BJ (cell line): ENCODE results near the gene ZNF555. TPM values are rescaled to one million over a fixed set of nuclear protein-coding genes. Genes with fewer than 3 reads are reported as not detected.

Experiments
- CTCF ChIA-PET: fragments of 350-600 bp; formaldehyde crosslinking; extraction: SDS; loops from one replicate; lab custom pipeline; 2021; ENCODE audit warnings: antibody characterized with exemption, inconsistent platforms; lab: Yijun Ruan, JAX
- POLR2A ChIA-PET: fragments of 300-600 bp; sonication (Branson Sonifier 250); formaldehyde crosslinking; extraction: SDS; loops from one replicate; lab custom pipeline; 2021; ENCODE audit warnings: antibody characterized with exemption; lab: Charles Lee
- DNase-seq: peaks from one replicate; pipeline ENCODE4 v3.0.0-alpha.2; 2011; ENCODE audit warnings: low read depth
- H3K27me3 ChIP-seq: 2 replicates; pipeline ENCODE4 v1.6.0; 2011; ENCODE audit warnings: low read length; ENCODE audit not compliant: control insufficient read depth, insufficient read depth
- H3K36me3 ChIP-seq: 2 replicates; pipeline ENCODE4 v1.5.1; 2011; ENCODE audit warnings: low read length; ENCODE audit not compliant: control insufficient read depth, insufficient read depth
- H3K4me3 ChIP-seq: 2 replicates; pipeline ENCODE4 v1.5.1; 2011; ENCODE audit warnings: low read depth, mild to moderate bottlenecking, control low read depth, low read length
- CTCF ChIP-seq: IDR thresholded peaks from 2 replicates; pipeline ENCODE4 v1.5.1; 2011; ENCODE audit warnings: low read depth, mild to moderate bottlenecking, control low read depth, inconsistent platforms, low read length, moderate library complexity; ENCODE audit not compliant: insufficient read depth
- polyA plus RNA-seq: library from polyadenylated mRNA; depleted of rRNA; stranded (reverse); fragments of >200 nt; gene quantifications from 2 replicates; pipeline ENCODE4 v1.2.3, GENCODE V29; 2011

The ZNF555 gene
- polyA plus RNA-seq, 1 experiment = 3.0 TPM

- H3K4me3 ChIP-seq = no peak overlapping the region
- no peak for TF ChIP-seq CTCF
- DNase-seq = no peak
- POLR2A ChIA-PET = no interaction called here
- CTCF ChIA-PET = no interaction called here
- no peaks in the 10 kb centered on the region for H3K27me3 ChIP-seq
- peaks cover 28% of the 10 kb centered on the region for H3K36me3 ChIP-seq
Measured at GRCh38 chr19:2795827-2796658, 45.2 kb upstream of the ZNF555 start.

- Histone ChIP-seq H3K4me3 (no peak overlapping the region), H3K27me3 (no peaks in the 10 kb centered on the region), H3K36me3 (peaks cover 26% of the 10 kb centered on the region)
- ChIA-PET CTCF (no interaction called here), POLR2A (no interaction called here)
- DNase-seq = no peak
- no peak for TF ChIP-seq CTCF
Measured at GRCh38 chr19:2796659-2797266, 44.5 kb upstream of the ZNF555 start.

GRCh38 chr19:2797280-2797679 lies 44.0 kb upstream of the ZNF555 start:
- ChIA-PET CTCF (no interaction called here), POLR2A (no interaction called here)
- Histone ChIP-seq H3K4me3 (no peak overlapping the region), H3K36me3 (peaks cover 26% of the 10 kb centered on the region), H3K27me3 (no peaks in the 10 kb centered on the region)
- no peak for DNase-seq
- TF ChIP-seq CTCF = no peak

GRCh38 chr19:2798158-2798685 lies 43.1 kb upstream of the ZNF555 start:
- H3K36me3 ChIP-seq = peaks cover 27% of the 10 kb centered on the region
- ChIA-PET CTCF (no interaction called here), POLR2A (no interaction called here)
- H3K4me3 ChIP-seq = no peak overlapping the region
- no peak for DNase-seq
- TF ChIP-seq CTCF = no peak
- H3K27me3 ChIP-seq = no peaks in the 10 kb centered on the region

GRCh38 chr19:2798733-2799132 lies 42.5 kb upstream of the ZNF555 start:
- ChIA-PET POLR2A (no interaction called here), CTCF (no interaction called here)
- H3K4me3 ChIP-seq = no peak overlapping the region
- no peak for TF ChIP-seq CTCF
- no peak for DNase-seq
- H3K36me3 ChIP-seq = peaks cover 28% of the 10 kb centered on the region
- H3K27me3 ChIP-seq = no peaks in the 10 kb centered on the region
